Endodermal cell (in vitro differentiated cells): ENCODE results near the gene PRKAG3. TPM values are rescaled to one million over a fixed set of nuclear protein-coding genes. Genes with fewer than 3 reads are reported as not detected.

Source experiments
- DNase-seq: peaks from one replicate; pipeline ENCODE4 v3.0.0-alpha.2; 2017
- H3K27ac ChIP-seq: 2 replicates; pipeline ENCODE4 v1.5.1; 2013; ENCODE audit warnings: mild to moderate bottlenecking, low read depth, low read length, moderate library complexity
- H3K27me3 ChIP-seq: 2 replicates; pipeline ENCODE4 v1.6.1; 2013; ENCODE audit warnings: mild to moderate bottlenecking, low read length, moderate library complexity; ENCODE audit not compliant: insufficient read depth, control insufficient read depth, poor library complexity, severe bottlenecking
- H3K36me3 ChIP-seq: 2 replicates; pipeline ENCODE4 v1.7.0; 2013; ENCODE audit warnings: mild to moderate bottlenecking, low read length, moderate library complexity; ENCODE audit not compliant: control insufficient read depth, insufficient read depth
- H3K4me1 ChIP-seq: one replicate; pipeline ENCODE4 v1.7.0; 2013; ENCODE audit warnings: low read length; ENCODE audit not compliant: control insufficient read depth, insufficient read depth
- H3K4me3 ChIP-seq: 2 replicates; pipeline ENCODE4 v1.5.1; 2013; ENCODE audit warnings: mild to moderate bottlenecking, low read length, moderate library complexity
- H3K9ac ChIP-seq: 2 replicates; pipeline ENCODE4 v1.6.1; 2013; ENCODE audit warnings: mild to moderate bottlenecking, low read length, moderate library complexity; ENCODE audit not compliant: poor library complexity, severe bottlenecking; ENCODE audit errors: extremely low read depth
- H3K9me3 ChIP-seq: 2 replicates; pipeline ENCODE4 v1.6.1; 2013; ENCODE audit warnings: mild to moderate bottlenecking, low read length, moderate library complexity; ENCODE audit not compliant: control insufficient read depth
- H3K27ac Mint-ChIP-seq: 2 replicates; pipeline ENCODE4 v1.8.0; 2020; ENCODE audit warnings: mixed read lengths
- H3K27me3 Mint-ChIP-seq: 2 replicates; pipeline ENCODE4 v1.8.0; 2021; ENCODE audit warnings: mild to moderate bottlenecking, mixed read lengths; ENCODE audit not compliant: insufficient read depth
- H3K36me3 Mint-ChIP-seq: 2 replicates; pipeline ENCODE4 v1.8.0; 2020; ENCODE audit warnings: low read depth, mixed read lengths
- H3K4me1 Mint-ChIP-seq: 2 replicates; pipeline ENCODE4 v1.8.0; 2020; ENCODE audit warnings: mixed read lengths
- H3K4me3 Mint-ChIP-seq: 2 replicates; pipeline ENCODE4 v1.8.0; 2020; ENCODE audit warnings: mild to moderate bottlenecking, moderate library complexity, mixed read lengths
- H3K9me3 Mint-ChIP-seq: 2 replicates; pipeline ENCODE4 v1.8.0; 2020; ENCODE audit warnings: mild to moderate bottlenecking, mixed read lengths
- WGBS, 2 experiments: methylation state at CpG; one replicate each; pipeline versions ENCODE4 v1.1.5 to v1.1.7; 2013; ENCODE audit warnings: missing lambda C conversion rate in 2 of 2, mixed read lengths in 1 of 2; ENCODE audit not compliant: insufficient coverage in 1 of 2, insufficient read length in 1 of 2; 5-methylcytosine and 5-hydroxymethylcytosine counted together
- total RNA-seq, 2 donors: library from RNA; stranded (reverse); fragmentation: NEBNext Ultra II Directional in 1 of 2; extraction: Animal tissue kit (Norgen Biotek cat#: 25700) in 1 of 2; gene quantifications; 2 replicates in 1 of 2; 3 replicates in 1 of 2; pipeline ENCODE4 v1.2.1, GENCODE V29; 2021
- TF ChIP-seq, protein P1 (sequence below): fragments of 200-600 bp; sonication (generic); conservative IDR thresholded peaks from 2 replicates; pipeline ENCODE4 v1.5.0; 2021; ENCODE audit warnings: antibody characterized with exemption, mild to moderate bottlenecking

Gene PRKAG3
- total RNA-seq, 2 donors from 2014 or later = not detected

DNA sequence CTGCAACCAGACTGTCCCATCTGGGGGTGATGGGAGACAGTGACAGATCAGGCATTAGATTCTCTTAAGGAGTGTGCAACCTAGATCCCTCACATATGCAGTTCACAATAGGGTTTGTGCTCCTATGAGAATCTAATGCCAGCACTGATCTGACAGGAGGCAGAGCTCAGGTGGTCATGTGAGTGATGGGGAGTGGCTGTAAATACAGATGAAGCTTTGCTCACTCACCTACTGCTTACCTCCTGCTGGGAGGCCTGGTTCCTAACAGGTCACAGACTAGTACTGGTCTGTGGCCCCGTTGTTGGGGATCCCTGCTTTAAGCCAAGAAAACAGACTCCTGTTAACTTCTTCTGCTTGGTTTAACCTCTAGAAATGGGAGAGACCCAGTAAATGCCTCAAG lies 46.5 kb downstream of the PRKAG3 start:
- peak overlapping the region; percentile 37 for H3K4me3 ChIP-seq
- Mint-ChIP-seq H3K9me3 (peaks cover 4% of the 10 kb centered on the region), H3K27ac (no peak overlapping the region), H3K36me3 (peaks cover 11% of the 10 kb centered on the region), H3K4me1 (peaks cover 51% of the 10 kb centered on the region), H3K27me3 (peaks cover 10% of the 10 kb centered on the region), H3K4me3 (no peak overlapping the region)
- peaks cover 5% of the 10 kb centered on the region for H3K36me3 ChIP-seq
- no peaks in the 10 kb centered on the region for H3K27me3 ChIP-seq
- peak; percentile 74 for DNase-seq
- H3K9me3 ChIP-seq = peaks cover 13% of the 10 kb centered on the region
- no peak overlapping the region for H3K9ac ChIP-seq
- 79% methylated on average over 1 of the region's 1 CpG; no CpG with 5 or more reads in 1 of the 2 experiments for WGBS, 2 experiments
- no peak overlapping the region for H3K27ac ChIP-seq
- TF ChIP-seq, protein P1, sequence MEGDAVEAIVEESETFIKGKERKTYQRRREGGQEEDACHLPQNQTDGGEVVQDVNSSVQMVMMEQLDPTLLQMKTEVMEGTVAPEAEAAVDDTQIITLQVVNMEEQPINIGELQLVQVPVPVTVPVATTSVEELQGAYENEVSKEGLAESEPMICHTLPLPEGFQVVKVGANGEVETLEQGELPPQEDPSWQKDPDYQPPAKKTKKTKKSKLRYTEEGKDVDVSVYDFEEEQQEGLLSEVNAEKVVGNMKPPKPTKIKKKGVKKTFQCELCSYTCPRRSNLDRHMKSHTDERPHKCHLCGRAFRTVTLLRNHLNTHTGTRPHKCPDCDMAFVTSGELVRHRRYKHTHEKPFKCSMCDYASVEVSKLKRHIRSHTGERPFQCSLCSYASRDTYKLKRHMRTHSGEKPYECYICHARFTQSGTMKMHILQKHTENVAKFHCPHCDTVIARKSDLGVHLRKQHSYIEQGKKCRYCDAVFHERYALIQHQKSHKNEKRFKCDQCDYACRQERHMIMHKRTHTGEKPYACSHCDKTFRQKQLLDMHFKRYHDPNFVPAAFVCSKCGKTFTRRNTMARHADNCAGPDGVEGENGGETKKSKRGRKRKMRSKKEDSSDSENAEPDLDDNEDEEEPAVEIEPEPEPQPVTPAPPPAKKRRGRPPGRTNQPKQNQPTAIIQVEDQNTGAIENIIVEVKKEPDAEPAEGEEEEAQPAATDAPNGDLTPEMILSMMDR = no peak
- peaks cover 7% of the 10 kb centered on the region for H3K4me1 ChIP-seq

DNA sequence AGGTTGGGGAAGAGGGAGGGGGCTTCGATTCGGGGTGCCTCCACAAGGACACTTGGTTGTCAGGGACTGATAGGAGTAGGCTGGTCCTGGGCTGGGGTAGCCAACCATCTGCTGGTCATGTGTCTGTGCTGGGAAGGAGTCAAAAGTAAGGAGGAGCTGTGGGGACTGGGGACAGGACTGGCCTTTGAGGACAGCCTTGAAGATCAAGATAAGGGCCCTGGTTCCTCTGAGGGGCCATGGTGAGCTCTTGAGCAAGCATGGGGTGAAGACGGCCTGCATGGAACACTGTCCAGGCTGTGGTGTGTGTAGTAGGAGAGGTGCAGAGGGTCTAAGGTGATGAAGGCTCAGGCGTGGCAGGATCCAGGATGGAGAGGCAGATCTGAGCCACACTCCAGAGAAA lies 47.9 kb downstream of the PRKAG3 start:
- Histone ChIP-seq H3K9me3 (peaks cover 13% of the 10 kb centered on the region), H3K36me3 (peaks cover 5% of the 10 kb centered on the region), H3K4me3 (peak overlapping the region; percentile 80), H3K9ac (no peak overlapping the region), H3K4me1 (peaks cover 4% of the 10 kb centered on the region), H3K27ac (no peak overlapping the region), H3K27me3 (no peaks in the 10 kb centered on the region)
- H3K4me1 Mint-ChIP-seq = peaks cover 46% of the 10 kb centered on the region
- H3K27ac Mint-ChIP-seq = no peak overlapping the region
- H3K27me3 Mint-ChIP-seq = peaks cover 10% of the 10 kb centered on the region
- H3K4me3 Mint-ChIP-seq = peak overlapping the region; percentile 81
- no peak for DNase-seq
- peaks cover 4% of the 10 kb centered on the region for H3K9me3 Mint-ChIP-seq
- WGBS, 2 experiments = 90 to 95% methylated on average over 2 to 4 of the region's 4 CpGs
- TF ChIP-seq, protein P1 = no peak
- peaks cover 11% of the 10 kb centered on the region for H3K36me3 Mint-ChIP-seq

DNA sequence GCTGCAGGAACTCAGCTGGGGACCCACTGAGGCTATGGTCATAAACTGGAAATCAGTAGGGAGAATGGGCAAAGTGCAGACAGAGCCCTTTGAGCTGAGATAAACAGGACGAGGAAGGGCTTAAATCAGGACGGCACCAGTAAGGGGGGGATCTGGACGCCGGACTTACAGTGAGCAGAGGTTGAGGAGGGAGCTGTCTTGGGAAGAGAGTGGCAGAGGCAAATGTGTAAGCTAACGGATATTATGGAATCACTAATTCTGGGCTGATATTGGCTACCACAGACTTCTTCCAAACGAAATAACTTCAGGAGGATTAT lies 49.1 kb downstream of the PRKAG3 start:
- DNase-seq = no peak
- no peaks in the 10 kb centered on the region for H3K27me3 ChIP-seq
- Mint-ChIP-seq H3K4me3 (peak overlapping the region; percentile 81), H3K36me3 (peaks cover 8% of the 10 kb centered on the region), H3K9me3 (peaks cover 4% of the 10 kb centered on the region), H3K27ac (peak overlapping the region; percentile 86), H3K4me1 (peaks cover 38% of the 10 kb centered on the region), H3K27me3 (peaks cover 10% of the 10 kb centered on the region)
- H3K36me3 ChIP-seq = no peaks in the 10 kb centered on the region
- WGBS, 2 experiments = 14 to 24% methylated on average over 6 of the region's 6 CpGs
- peaks cover 12% of the 10 kb centered on the region for H3K9me3 ChIP-seq
- TF ChIP-seq, protein P1 = no peak
- H3K9ac ChIP-seq = peak overlapping the region; percentile 75
- no peak overlapping the region for H3K27ac ChIP-seq
- H3K4me3 ChIP-seq = peak overlapping the region; percentile 80
- peaks cover 2% of the 10 kb centered on the region for H3K4me1 ChIP-seq
